Dendritic cell treated with granulocyte-macrophage colony-stimulating factor and Interleukin-4, amounts not matched to agents 40 ng/mL and 50 ng/mL, for 4 days (primary cell): ENCODE measurements around the gene TTC31.
A peak's percentile ranks its signal among the peaks of the same experiment; 100 is the strongest.
"Not testable (repeated sequence)": the region's sequence is repeated elsewhere in the genome, so short reads cannot be mapped to it uniquely, and the experiment has no call there.

ENCODE experiments used
- H3K27ac Mint-ChIP-seq: one replicate; pipeline ENCODE4 v1.8.0; 2022; ENCODE audit warnings: mild to moderate bottlenecking, mixed read lengths
- H3K27me3 Mint-ChIP-seq: one replicate; pipeline ENCODE4 v1.8.0; 2022; ENCODE audit warnings: mild to moderate bottlenecking, mixed read lengths
- H3K36me3 Mint-ChIP-seq: one replicate; pipeline ENCODE4 v1.8.0; 2022; ENCODE audit warnings: low read depth, mixed read lengths
- H3K4me1 Mint-ChIP-seq: one replicate; pipeline ENCODE4 v1.8.0; 2022; ENCODE audit warnings: low read depth, mixed read lengths
- H3K4me3 Mint-ChIP-seq: one replicate; pipeline ENCODE4 v1.8.0; 2022; ENCODE audit warnings: mild to moderate bottlenecking, moderate library complexity, mixed read lengths
- H3K9me3 Mint-ChIP-seq: one replicate; pipeline ENCODE4 v1.8.0; 2022; ENCODE audit warnings: mixed read lengths
- intact Hi-C: fragments of 100-400 bp; cut with micrococcal nuclease; formaldehyde crosslinking; loops from one replicate; pipeline ENCODE4 v1.15.0; 2022

The TTC31 gene

GRCh38 chr2:74482801-74483674 lies at the start of gene TTC31, which contains the start of gene CCDC142:
Gene TTC31, plus strand, starts transcription at chr2:74483081. Its CDS starts 15 bp downstream, at chr2:74483096.
Gene CCDC142, minus strand, starts transcription at chr2:74482998. Its CDS starts 161 bp downstream, at chr2:74482837.
- Mint-ChIP-seq H3K4me1 (peaks cover 50% of the 10 kb centered on the region), H3K27ac (peak within 1 kb of the TSS; percentile 89), H3K27me3 (no peaks in the 10 kb centered on the region), H3K4me3 (peak within 1 kb of the TSS; percentile 97), H3K9me3 (no peaks in the 10 kb centered on the region), H3K36me3 (peaks cover 69% of the 10 kb centered on the region)
- intact Hi-C loops, result loop anchor here (1.0 to 2.0 kb wide), 6 partner anchors 11 to 104 kb away; partner anchors contain the start of genes AUP1, C2orf81, DOK1 and HTRA2

- Mint-ChIP-seq H3K9me3 (no peaks in the 10 kb centered on the region), H3K27me3 (peaks cover 26% of the 10 kb centered on the region), H3K36me3 (peaks cover 6% of the 10 kb centered on the region), H3K4me3 (no peak overlapping the region), H3K27ac (peak overlapping the region; percentile 50), H3K4me1 (peaks cover 56% of the 10 kb centered on the region)
- intact Hi-C loops, result no loop called here
These were observed 46.6 kb upstream of the TTC31 start for GRCh38 chr2:74436111-74436805.

GRCh38 chr2:74436848-74437695 lies 45.8 kb upstream of the TTC31 start:
- peaks cover 64% of the 10 kb centered on the region for H3K4me1 Mint-ChIP-seq
- peak overlapping the region; percentile 50 for H3K27ac Mint-ChIP-seq
- no peak overlapping the region for H3K4me3 Mint-ChIP-seq
- H3K9me3 Mint-ChIP-seq, result no peaks in the 10 kb centered on the region
- H3K27me3 Mint-ChIP-seq, result peaks cover 34% of the 10 kb centered on the region
- peaks cover 6% of the 10 kb centered on the region for H3K36me3 Mint-ChIP-seq
- intact Hi-C loops, result no loop called here

- Mint-ChIP-seq H3K9me3 (no peaks in the 10 kb centered on the region), H3K4me3 (no peak overlapping the region), H3K36me3 (peaks cover 6% of the 10 kb centered on the region), H3K27me3 (peaks cover 44% of the 10 kb centered on the region), H3K27ac (peak overlapping the region; percentile 14), H3K4me1 (peaks cover 67% of the 10 kb centered on the region)
- intact Hi-C loops, result no loop called here
These were observed 44.6 kb upstream of the TTC31 start for GRCh38 chr2:74438248-74438647.

- Mint-ChIP-seq H3K4me1 (peaks cover 74% of the 10 kb centered on the region), H3K27me3 (peaks cover 53% of the 10 kb centered on the region), H3K36me3 (peaks cover 6% of the 10 kb centered on the region), H3K27ac (peak overlapping the region; percentile 61), H3K4me3 (no peak overlapping the region), H3K9me3 (no peaks in the 10 kb centered on the region)
- intact Hi-C loops, result no loop called here
These were observed 43.5 kb upstream of the TTC31 start for GRCh38 chr2:74439373-74439772.

- Mint-ChIP-seq H3K27me3 (peaks cover 58% of the 10 kb centered on the region), H3K36me3 (peaks cover 6% of the 10 kb centered on the region), H3K4me1 (peaks cover 79% of the 10 kb centered on the region), H3K4me3 (peak overlapping the region; percentile 62), H3K27ac (peak overlapping the region; percentile 61), H3K9me3 (no peaks in the 10 kb centered on the region)
- intact Hi-C loops, result loop anchor here (2.0 kb wide), 1 partner anchor 15 kb away; the partner anchor contains the start of gene INO80B
These were observed 43.0 kb upstream of the TTC31 start for GRCh38 chr2:74439803-74440377.

GRCh38 chr2:74440378-74441169 lies 42.3 kb upstream of the TTC31 start:
- H3K4me3 Mint-ChIP-seq, result peak overlapping the region; percentile 62
- peaks cover 77% of the 10 kb centered on the region for H3K4me1 Mint-ChIP-seq
- intact Hi-C loops, result loop anchor here (2.0 kb wide), 1 partner anchor 14 kb away; the partner anchor contains the start of gene INO80B
- peak overlapping the region; percentile 61 for H3K27ac Mint-ChIP-seq
- H3K27me3 Mint-ChIP-seq, result peaks cover 63% of the 10 kb centered on the region
- H3K9me3 Mint-ChIP-seq, result no peaks in the 10 kb centered on the region
- H3K36me3 Mint-ChIP-seq, result peaks cover 6% of the 10 kb centered on the region

GRCh38 chr2:74441170-74441689 lies 41.7 kb upstream of the TTC31 start:
- H3K36me3 Mint-ChIP-seq, result peaks cover 6% of the 10 kb centered on the region
- H3K27me3 Mint-ChIP-seq, result peaks cover 65% of the 10 kb centered on the region
- intact Hi-C loops, result loop anchor here (2.0 kb wide), 1 partner anchor 14 kb away; the partner anchor contains the start of gene INO80B
- H3K27ac Mint-ChIP-seq, result peak overlapping the region; percentile 61
- H3K4me3 Mint-ChIP-seq, result peak overlapping the region; percentile 62
- H3K9me3 Mint-ChIP-seq, result no peaks in the 10 kb centered on the region
- H3K4me1 Mint-ChIP-seq, result peaks cover 71% of the 10 kb centered on the region

- H3K4me3 Mint-ChIP-seq, result peak within 1 kb of the TSS; percentile 62
- no peaks in the 10 kb centered on the region for H3K9me3 Mint-ChIP-seq
- intact Hi-C loops, result loop anchor here (2.0 kb wide), 1 partner anchor 13 kb away; the partner anchor contains the start of gene INO80B
- peaks cover 65% of the 10 kb centered on the region for H3K4me1 Mint-ChIP-seq
- H3K27ac Mint-ChIP-seq, result peak within 1 kb of the TSS; percentile 61
- peaks cover 69% of the 10 kb centered on the region for H3K27me3 Mint-ChIP-seq
- H3K36me3 Mint-ChIP-seq, result peaks cover 6% of the 10 kb centered on the region
These were observed 41.0 kb upstream of the TTC31 start, which contains the start of gene RTKN for GRCh38 chr2:74441690-74442482. Gene RTKN, minus strand, starts transcription at chr2:74441937. Its CDS starts 121 bp downstream, at chr2:74441816.

GRCh38 chr2:74442483-74443297 lies 40.2 kb upstream of the TTC31 start:
- H3K9me3 Mint-ChIP-seq, H3K4me3 Mint-ChIP-seq, intact Hi-C loops, H3K27ac Mint-ChIP-seq, H3K36me3 Mint-ChIP-seq: not testable (repeated sequence)
- Mint-ChIP-seq H3K27me3 (peaks cover 73% of the 10 kb centered on the region), H3K4me1 (peaks cover 57% of the 10 kb centered on the region)
